HepG2 (cell line): ENCODE data around the gene GRK6. TPM values are rescaled to one million over a fixed set of nuclear protein-coding genes. Genes with fewer than 3 reads are reported as not detected.

Source experiments
- HDAC1 ChIP-seq: sonication (generic); formaldehyde crosslinking; IDR thresholded peaks from 2 replicates; pipeline ENCODE4 v1.5.1; 2020; ENCODE audit warnings: mild to moderate bottlenecking, missing genetic modification reagents
- ISX ChIP-seq: sonication (generic); formaldehyde crosslinking; conservative IDR thresholded peaks from 2 replicates; pipeline ENCODE4 v1.5.0; 2020; ENCODE audit warnings: missing genetic modification reagents
- LCORL ChIP-seq, 2 experiments: fragments of 450-650 bp in 1 of 2; sonication (generic) in 1 of 2; formaldehyde crosslinking in 1 of 2; IDR thresholded peaks; 2 replicates each; pipeline versions ENCODE4 v1.5.0 to v1.6.1; 2017 to 2020; ENCODE audit warnings: antibody characterized with exemption in 1 of 2, missing genetic modification reagents in 1 of 2
- MTA1 ChIP-seq: sonication (generic); formaldehyde crosslinking; IDR thresholded peaks from 2 replicates; pipeline ENCODE4 v1.4.0; 2020; ENCODE audit warnings: missing genetic modification reagents, mild to moderate bottlenecking, borderline replicate concordance
- NFATC3 ChIP-seq: sonication (generic); formaldehyde crosslinking; IDR thresholded peaks from 2 replicates; pipeline ENCODE4 v1.5.1; 2020; ENCODE audit warnings: mild to moderate bottlenecking, missing genetic modification reagents
- NRL ChIP-seq: sonication (generic); formaldehyde crosslinking; IDR thresholded peaks from 2 replicates; pipeline ENCODE4 v1.5.0; 2020; ENCODE audit warnings: missing genetic modification reagents, mild to moderate bottlenecking, moderate library complexity, borderline replicate concordance
- RBM22 ChIP-seq: fragments of 200-400 bp; formaldehyde crosslinking; optimal IDR thresholded peaks from 2 replicates; pipeline ENCODE3; 2017; ENCODE audit warnings: mild to moderate bottlenecking, low read length, moderate library complexity
- SP1 ChIP-seq, 2 experiments: fragments of 450-650 bp in 1 of 2; sonication (generic) in 1 of 2; formaldehyde crosslinking in 1 of 2; IDR thresholded peaks; 2 replicates each; pipeline versions ENCODE4 v1.4.0 to v1.6.1; 2016 to 2020; ENCODE audit warnings: missing genetic modification reagents in 1 of 2
- YEATS4 ChIP-seq: sonication (generic); formaldehyde crosslinking; IDR thresholded peaks from 2 replicates; pipeline ENCODE4 v1.4.0; 2020; ENCODE audit warnings: missing genetic modification reagents, borderline replicate concordance
- ZMYM3 ChIP-seq: sonication (generic); formaldehyde crosslinking; IDR thresholded peaks from 2 replicates; pipeline ENCODE4 v1.5.1; 2020; ENCODE audit warnings: mild to moderate bottlenecking, missing genetic modification reagents
- ZNF253 ChIP-seq: sonication (generic); formaldehyde crosslinking; IDR thresholded peaks from 2 replicates; pipeline ENCODE4 v1.8.0; 2022; ENCODE audit warnings: mild to moderate bottlenecking, missing genetic modification reagents, borderline replicate concordance
- ZNF33A ChIP-seq: sonication (generic); formaldehyde crosslinking; IDR thresholded peaks from 2 replicates; pipeline ENCODE4 v1.5.1; 2020; ENCODE audit warnings: missing genetic modification reagents, mild to moderate bottlenecking, moderate library complexity, borderline replicate concordance
- ZNF34 ChIP-seq: sonication (generic); formaldehyde crosslinking; IDR thresholded peaks from 2 replicates; pipeline ENCODE4 v1.4.0; 2020; ENCODE audit warnings: mild to moderate bottlenecking, missing genetic modification reagents, borderline replicate concordance
- ZNF501 ChIP-seq: sonication (generic); formaldehyde crosslinking; IDR thresholded peaks from 2 replicates; pipeline ENCODE4 v1.5.1; 2020; ENCODE audit warnings: mild to moderate bottlenecking, moderate library complexity, missing genetic modification reagents
- ZNF572 ChIP-seq: sonication (generic); formaldehyde crosslinking; IDR thresholded peaks from 2 replicates; pipeline ENCODE4 v1.5.1; 2020; ENCODE audit warnings: mild to moderate bottlenecking, missing genetic modification reagents
- ZNF605 ChIP-seq: sonication (generic); formaldehyde crosslinking; IDR thresholded peaks from 2 replicates; pipeline ENCODE4 v1.8.0; 2022; ENCODE audit warnings: mild to moderate bottlenecking, missing genetic modification reagents
- polyA plus RNA-seq, 8 experiments: library from polyadenylated mRNA; depleted of rRNA in 3 of 8; stranded (reverse) in 7 of 8; unstranded in 1 of 8; fragments of >200 nt; fragmentation: Illumina TruSeq in 4 of 8; extraction: Trizol in 4 of 8; gene quantifications; 2 replicates each; pipeline versions ENCODE4 v1.2.1 to v1.2.3, GENCODE V29; 2011 to 2016; ENCODE audit warnings: low read depth in 4 of 8, missing spikeins in 1 of 8, mixed read lengths in 1 of 8; ENCODE audit not compliant: insufficient read depth in 1 of 8
- total RNA-seq, 5 experiments: library from RNA; depleted of rRNA; stranded (reverse); fragments of >200 nt; fragmentation: Illumina TruSeq; extraction: Trizol; gene quantifications; 2 replicates each; pipeline ENCODE4 v1.2.3, GENCODE V29; 2016; ENCODE audit warnings: low read depth in 1 of 5
- TF ChIP-seq, protein P1 (sequence below): sonication (generic); formaldehyde crosslinking; IDR thresholded peaks from 2 replicates; pipeline ENCODE4 v1.5.1; 2020; ENCODE audit warnings: missing genetic modification reagents, mild to moderate bottlenecking, borderline replicate concordance
- TF ChIP-seq, protein P2 (sequence below): IDR thresholded peaks from 2 replicates; pipeline ENCODE4 v1.6.1; 2016; ENCODE audit warnings: control low read depth
- TF ChIP-seq, protein P3 (sequence below): sonication (generic); formaldehyde crosslinking; conservative IDR thresholded peaks from 2 replicates; pipeline ENCODE4 v1.4.0; 2020; ENCODE audit warnings: missing genetic modification reagents
- TF ChIP-seq, protein P4 (sequence below): sonication (generic); formaldehyde crosslinking; IDR thresholded peaks from 2 replicates; pipeline ENCODE4 v1.9.0; 2022; ENCODE audit warnings: low read depth, missing genetic modification reagents

The GRK6 gene
- total and polyA plus RNA-seq, 2 of the 13 experiments (the other 11 are each of a cell fraction or from before 2014, with no cell fraction given) = 13.2 to 19.9 TPM

DNA sequence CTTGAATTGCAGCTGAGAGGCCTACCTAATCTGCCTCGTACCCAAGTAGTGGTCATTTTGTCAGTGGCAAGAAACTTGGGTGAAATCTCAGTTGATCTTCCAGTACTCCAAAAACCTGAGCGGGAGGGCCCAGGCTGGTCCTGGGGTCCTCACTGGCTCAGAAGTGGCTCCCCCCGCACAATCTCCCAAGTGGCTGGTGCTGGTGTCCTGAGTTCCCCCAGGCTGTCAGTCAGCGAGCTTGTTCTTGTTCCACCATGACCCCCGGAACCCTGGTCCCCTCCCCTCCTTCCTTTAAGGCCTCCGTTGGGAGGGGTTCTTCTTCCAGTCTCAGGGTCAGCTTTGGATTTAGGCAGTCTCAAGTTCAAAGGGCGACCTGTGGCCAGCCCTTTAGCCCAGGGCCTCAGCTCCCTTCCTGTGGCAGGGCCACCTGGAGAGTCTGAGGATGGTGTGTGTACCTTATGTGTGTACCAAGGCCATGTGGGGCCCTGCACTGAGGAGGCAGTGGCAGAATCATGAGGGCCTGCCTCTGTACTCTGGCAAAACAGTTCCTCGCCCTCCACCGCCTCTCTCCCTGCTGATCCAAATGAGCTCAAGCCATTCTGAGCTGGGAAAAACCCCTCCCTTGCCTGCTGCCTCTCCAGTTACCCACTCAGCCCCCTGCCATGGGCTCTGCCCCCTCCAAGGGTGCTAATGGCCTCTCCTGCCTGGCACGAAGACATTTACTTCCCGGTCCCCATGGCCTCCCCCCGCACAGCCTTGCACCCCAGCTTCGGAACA lies 51.4 kb downstream of the GRK6 start (continued):
- TF ChIP-seq, protein P1, sequence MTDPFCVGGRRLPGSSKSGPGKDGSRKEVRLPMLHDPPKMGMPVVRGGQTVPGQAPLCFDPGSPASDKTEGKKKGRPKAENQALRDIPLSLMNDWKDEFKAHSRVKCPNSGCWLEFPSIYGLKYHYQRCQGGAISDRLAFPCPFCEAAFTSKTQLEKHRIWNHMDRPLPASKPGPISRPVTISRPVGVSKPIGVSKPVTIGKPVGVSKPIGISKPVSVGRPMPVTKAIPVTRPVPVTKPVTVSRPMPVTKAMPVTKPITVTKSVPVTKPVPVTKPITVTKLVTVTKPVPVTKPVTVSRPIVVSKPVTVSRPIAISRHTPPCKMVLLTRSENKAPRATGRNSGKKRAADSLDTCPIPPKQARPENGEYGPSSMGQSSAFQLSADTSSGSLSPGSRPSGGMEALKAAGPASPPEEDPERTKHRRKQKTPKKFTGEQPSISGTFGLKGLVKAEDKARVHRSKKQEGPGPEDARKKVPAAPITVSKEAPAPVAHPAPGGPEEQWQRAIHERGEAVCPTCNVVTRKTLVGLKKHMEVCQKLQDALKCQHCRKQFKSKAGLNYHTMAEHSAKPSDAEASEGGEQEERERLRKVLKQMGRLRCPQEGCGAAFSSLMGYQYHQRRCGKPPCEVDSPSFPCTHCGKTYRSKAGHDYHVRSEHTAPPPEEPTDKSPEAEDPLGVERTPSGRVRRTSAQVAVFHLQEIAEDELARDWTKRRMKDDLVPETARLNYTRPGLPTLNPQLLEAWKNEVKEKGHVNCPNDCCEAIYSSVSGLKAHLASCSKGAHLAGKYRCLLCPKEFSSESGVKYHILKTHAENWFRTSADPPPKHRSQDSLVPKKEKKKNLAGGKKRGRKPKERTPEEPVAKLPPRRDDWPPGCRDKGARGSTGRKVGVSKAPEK = no peak
- no peak for TF ChIP-seq ZNF253 (CRISPR knock-in tag)
- no peak for TF ChIP-seq ZNF605
- no peak for TF ChIP-seq ZNF34
- TF ChIP-seq ZNF501 (CRISPR knock-in tag) = no peak
- 0 out of 2 replicates have a peak, but pooled peaks have one; percentile 21 for TF ChIP-seq NRL
- TF ChIP-seq SP1 (IDR thresholded peaks at IDR 0.05) = no peak
- 0 out of 2 replicates have a peak, but pooled peaks have one; percentile 9 for TF ChIP-seq SP1 (CRISPR knock-in tag; IDR thresholded peaks at IDR 0.05)
- 0 out of 2 replicates have a peak, but pooled peaks have one; percentile 35 for TF ChIP-seq HDAC1 (CRISPR knock-in tag)
- TF ChIP-seq RBM22 = no peak
- TF ChIP-seq, protein P2, sequence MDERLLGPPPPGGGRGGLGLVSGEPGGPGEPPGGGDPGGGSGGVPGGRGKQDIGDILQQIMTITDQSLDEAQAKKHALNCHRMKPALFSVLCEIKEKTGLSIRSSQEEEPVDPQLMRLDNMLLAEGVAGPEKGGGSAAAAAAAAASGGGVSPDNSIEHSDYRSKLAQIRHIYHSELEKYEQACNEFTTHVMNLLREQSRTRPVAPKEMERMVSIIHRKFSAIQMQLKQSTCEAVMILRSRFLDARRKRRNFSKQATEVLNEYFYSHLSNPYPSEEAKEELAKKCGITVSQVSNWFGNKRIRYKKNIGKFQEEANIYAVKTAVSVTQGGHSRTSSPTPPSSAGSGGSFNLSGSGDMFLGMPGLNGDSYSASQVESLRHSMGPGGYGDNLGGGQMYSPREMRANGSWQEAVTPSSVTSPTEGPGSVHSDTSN = 0 out of 2 replicates have a peak, but pooled peaks have one; percentile 2
- no peak for TF ChIP-seq LCORL (IDR thresholded peaks at IDR 0.05)
- no peak; the same call in 1 of the 2 replicates for TF ChIP-seq LCORL (CRISPR knock-in tag; IDR thresholded peaks at IDR 0.05)
- no peak for TF ChIP-seq ISX (CRISPR knock-in tag)
- TF ChIP-seq, protein P3, sequence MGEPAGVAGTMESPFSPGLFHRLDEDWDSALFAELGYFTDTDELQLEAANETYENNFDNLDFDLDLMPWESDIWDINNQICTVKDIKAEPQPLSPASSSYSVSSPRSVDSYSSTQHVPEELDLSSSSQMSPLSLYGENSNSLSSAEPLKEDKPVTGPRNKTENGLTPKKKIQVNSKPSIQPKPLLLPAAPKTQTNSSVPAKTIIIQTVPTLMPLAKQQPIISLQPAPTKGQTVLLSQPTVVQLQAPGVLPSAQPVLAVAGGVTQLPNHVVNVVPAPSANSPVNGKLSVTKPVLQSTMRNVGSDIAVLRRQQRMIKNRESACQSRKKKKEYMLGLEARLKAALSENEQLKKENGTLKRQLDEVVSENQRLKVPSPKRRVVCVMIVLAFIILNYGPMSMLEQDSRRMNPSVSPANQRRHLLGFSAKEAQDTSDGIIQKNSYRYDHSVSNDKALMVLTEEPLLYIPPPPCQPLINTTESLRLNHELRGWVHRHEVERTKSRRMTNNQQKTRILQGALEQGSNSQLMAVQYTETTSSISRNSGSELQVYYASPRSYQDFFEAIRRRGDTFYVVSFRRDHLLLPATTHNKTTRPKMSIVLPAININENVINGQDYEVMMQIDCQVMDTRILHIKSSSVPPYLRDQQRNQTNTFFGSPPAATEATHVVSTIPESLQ = no peak
- TF ChIP-seq, protein P4, sequence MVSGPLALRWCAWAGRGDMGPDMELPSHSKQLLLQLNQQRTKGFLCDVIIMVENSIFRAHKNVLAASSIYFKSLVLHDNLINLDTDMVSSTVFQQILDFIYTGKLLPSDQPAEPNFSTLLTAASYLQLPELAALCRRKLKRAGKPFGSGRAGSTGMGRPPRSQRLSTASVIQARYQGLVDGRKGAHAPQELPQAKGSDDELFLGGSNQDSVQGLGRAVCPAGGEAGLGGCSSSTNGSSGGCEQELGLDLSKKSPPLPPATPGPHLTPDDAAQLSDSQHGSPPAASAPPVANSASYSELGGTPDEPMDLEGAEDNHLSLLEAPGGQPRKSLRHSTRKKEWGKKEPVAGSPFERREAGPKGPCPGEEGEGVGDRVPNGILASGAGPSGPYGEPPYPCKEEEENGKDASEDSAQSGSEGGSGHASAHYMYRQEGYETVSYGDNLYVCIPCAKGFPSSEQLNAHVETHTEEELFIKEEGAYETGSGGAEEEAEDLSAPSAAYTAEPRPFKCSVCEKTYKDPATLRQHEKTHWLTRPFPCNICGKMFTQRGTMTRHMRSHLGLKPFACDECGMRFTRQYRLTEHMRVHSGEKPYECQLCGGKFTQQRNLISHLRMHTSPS = 0 out of 2 replicates have a peak, but pooled peaks have one; percentile 36
- no peak for TF ChIP-seq ZMYM3 (CRISPR knock-in tag)
- TF ChIP-seq ZNF33A (CRISPR knock-in tag) = no peak
- no peak for TF ChIP-seq YEATS4 (CRISPR knock-in tag)
- 0 out of 2 replicates have a peak, but pooled peaks have one; percentile 44 for TF ChIP-seq MTA1
- no peak for TF ChIP-seq ZNF572 (CRISPR knock-in tag)
- no peak for TF ChIP-seq NFATC3 (CRISPR knock-in tag)
